Left lobe of liver (tissue), 2 donors: ENCODE data around the gene WDR73. TPM values are rescaled to one million over a fixed set of nuclear protein-coding genes. Genes with fewer than 3 reads are reported as not detected.

Experiments used
- ATAC-seq: fragments of 200-7000 bp; cut with Tn5 transposase; one replicate; pipeline ENCODE4 v1.9.1; 2020; ENCODE audit warnings: mild to moderate bottlenecking, moderate library complexity
- DNase-seq: peaks from one replicate; pipeline ENCODE4 v3.0.0-alpha.2; 2020; ENCODE audit warnings: low spot score
- total RNA-seq: library from RNA; stranded (reverse); gene quantifications from one replicate; pipeline ENCODE4 v1.2.1, GENCODE V29; 2021
- donor health status: DM: no; HTN: no; CAD: no; lungs with moderate emphysema.
- donor health status: DM: no; HTN: yes; CAD: no.

The WDR73 gene
- total RNA-seq, 1 donor from 2014 or later: 9.5 TPM

- DNase-seq (no peak), ATAC-seq (no peak)
Observed at GRCh38 chr15:84591815-84592214, 62.3 kb downstream of the WDR73 start.

- ATAC-seq (no peak), DNase-seq (no peak)
Observed at GRCh38 chr15:84590406-84590805, 63.7 kb downstream of the WDR73 start.

Other genes starting within 250 kb of the WDR73 start
- gene ZSCAN2, start 53.3 kb downstream of the WDR73 start, total RNA-seq: 8.9 TPM
- gene NMB, start 3.9 kb upstream of the WDR73 start, total RNA-seq: 0.58 TPM
- 59.0 TPM for gene SEC11A, start 61.9 kb upstream of the WDR73 start, total RNA-seq
- 14.5 TPM for gene ZNF592, start 94.3 kb upstream of the WDR73 start, total RNA-seq
- gene ALPK3, start 163.1 kb upstream of the WDR73 start, total RNA-seq: 2.7 TPM
- 64.6 TPM for gene SLC28A1, start 230.4 kb upstream of the WDR73 start, total RNA-seq